ENCODE data around the gene CCDC33.

- no peak for TF ChIP-seq CTCF (IDR thresholded peaks at IDR 0.05; ENCODE audit: poor library complexity)
- TF ChIP-seq EZH2 (IDR thresholded peaks at IDR 0.05; ENCODE audit: borderline replicate concordance): no peak
- TF ChIP-seq EZH2phosphoT487 (IDR thresholded peaks at IDR 0.05; ENCODE audit: low read depth, severe bottlenecking, unreplicated experiment): no peak
These were observed 47.9 kb upstream of the CCDC33 start for GRCh38 chr15:74188216-74188615.
